ENCODE data around the gene WIPF2. TPM values are rescaled to one million over a fixed set of nuclear protein-coding genes. Genes with fewer than 3 reads are reported as not detected.
"Not testable (repeated sequence)": the region's sequence is repeated elsewhere in the genome, so short reads cannot be mapped to it uniquely, and the experiment has no call there.

Gene WIPF2
- total and polyA plus RNA-seq, 2 experiments from 2014 or later: 7.1 to 21.8 TPM

DNA sequence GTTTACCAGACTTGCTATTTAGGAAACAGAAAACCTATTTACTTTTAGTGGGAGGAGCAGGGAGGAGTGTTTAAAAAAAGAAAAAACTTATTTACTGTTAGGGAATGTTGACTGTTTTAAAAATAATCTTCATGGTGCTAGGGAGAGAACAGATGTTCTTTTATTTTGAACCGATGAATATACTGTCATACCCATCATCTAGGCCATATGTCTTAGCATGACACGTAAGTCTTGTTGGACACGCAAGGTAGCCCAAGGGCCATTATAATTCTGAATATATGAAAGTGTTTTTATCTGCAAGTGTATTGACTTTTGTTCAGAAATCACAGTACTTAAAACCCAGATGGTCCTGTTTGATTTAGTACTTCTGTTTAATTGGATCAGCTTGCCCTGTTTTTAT lies 11.6 kb downstream of the WIPF2 start:
- DNase-seq (ENCODE audit: low read depth in 1 of 2, low spot score in 1 of 2): no peak
- H3K4me3 ChIP-seq: no peak overlapping the region
- H3K9me3 ChIP-seq (ENCODE audit: low read depth): no peaks in the 10 kb centered on the region
- H3K27me3 ChIP-seq: no peaks in the 10 kb centered on the region
- H3K27ac ChIP-seq: no peak overlapping the region
- no peak for TF ChIP-seq CTCF (IDR thresholded peaks at IDR 0.05; ENCODE audit: low read depth, low read length)
- H3K4me1 ChIP-seq (ENCODE audit: low read depth): no peaks in the 10 kb centered on the region
- H3K36me3 ChIP-seq: peaks cover 3% of the 10 kb centered on the region

GRCh38 chr17:40231928-40232327 lies 12.8 kb downstream of the WIPF2 start:
- not testable (repeated sequence) for H3K27me3 ChIP-seq; H3K4me1 ChIP-seq (ENCODE audit: low read depth); H3K27ac ChIP-seq; H3K9me3 ChIP-seq (ENCODE audit: low read depth); DNase-seq (ENCODE audit: low read depth in 1 of 2, low spot score in 1 of 2); H3K36me3 ChIP-seq; H3K4me3 ChIP-seq

DNA sequence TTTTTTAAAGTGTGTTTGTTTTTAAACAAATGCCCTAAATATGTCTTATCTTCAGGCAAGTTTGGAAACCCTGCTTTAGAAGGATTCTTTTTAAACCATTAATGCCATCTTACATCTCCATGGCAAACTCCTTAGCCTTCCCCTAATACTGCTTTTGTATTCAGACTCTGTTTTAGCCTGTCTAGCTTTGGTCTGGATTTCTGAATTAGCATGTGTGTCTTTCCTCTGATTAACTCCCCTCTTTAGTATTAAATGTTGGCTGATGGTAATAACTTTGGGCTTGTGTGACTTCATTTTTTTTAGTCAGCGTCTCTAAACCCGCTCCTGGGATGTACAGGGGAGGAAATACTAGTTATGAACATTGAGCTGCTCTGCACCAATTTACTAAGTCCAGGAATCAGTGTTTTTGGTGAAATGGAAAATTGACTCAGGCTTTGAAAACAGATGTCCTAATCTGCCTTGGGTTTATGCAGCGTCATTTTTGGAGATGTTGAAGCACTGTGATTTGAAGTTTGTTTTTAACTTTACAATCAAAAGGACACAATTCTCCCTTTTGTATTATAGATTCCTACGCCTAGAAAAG lies 22.2 kb downstream of the WIPF2 start:
- no peak for TF ChIP-seq CTCF (IDR thresholded peaks at IDR 0.05; ENCODE audit: low read depth, low read length)
- Histone ChIP-seq H3K9me3 (ENCODE audit: low read depth) (no peaks in the 10 kb centered on the region), H3K4me3 (no peak overlapping the region), H3K27me3 (no peaks in the 10 kb centered on the region), H3K27ac (peak overlapping the region; percentile 39), H3K36me3 (no peaks in the 10 kb centered on the region), H3K4me1 (ENCODE audit: low read depth) (no peaks in the 10 kb centered on the region)
- no peak for DNase-seq (ENCODE audit: low read depth in 1 of 2, low spot score in 1 of 2)

DNA sequence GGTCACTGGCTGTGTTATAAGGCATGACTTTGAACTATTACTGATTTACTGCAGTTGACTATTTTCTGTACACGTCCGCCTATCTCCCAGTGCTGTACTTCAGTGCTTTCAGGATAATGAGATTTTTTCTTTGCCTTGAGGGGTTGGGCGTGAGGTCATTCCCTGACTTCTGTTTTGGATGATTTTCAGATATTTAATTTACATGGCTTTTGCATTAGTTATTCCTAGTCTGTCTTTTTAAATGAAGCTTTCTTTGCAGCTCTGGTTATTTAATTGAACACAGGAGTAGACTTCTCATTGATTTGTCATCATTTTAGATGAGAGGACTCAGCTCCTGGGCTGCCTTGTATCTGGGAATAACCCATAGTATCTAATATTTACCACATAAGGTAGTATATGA lies 23.7 kb downstream of the WIPF2 start:
- Histone ChIP-seq H3K27ac (no peak overlapping the region), H3K36me3 (no peaks in the 10 kb centered on the region), H3K4me3 (no peak overlapping the region), H3K27me3 (no peaks in the 10 kb centered on the region), H3K9me3 (ENCODE audit: low read depth) (no peaks in the 10 kb centered on the region), H3K4me1 (ENCODE audit: low read depth) (no peaks in the 10 kb centered on the region)
- no peak for TF ChIP-seq CTCF (IDR thresholded peaks at IDR 0.05; ENCODE audit: low read depth, low read length)
- no peak for DNase-seq (ENCODE audit: low read depth in 1 of 2, low spot score in 1 of 2)

- TF ChIP-seq CTCF (IDR thresholded peaks at IDR 0.05; ENCODE audit: low read depth, low read length): no peak
- Histone ChIP-seq H3K36me3 (no peaks in the 10 kb centered on the region), H3K9me3 (ENCODE audit: low read depth) (no peaks in the 10 kb centered on the region), H3K27ac (no peak overlapping the region), H3K27me3 (no peaks in the 10 kb centered on the region), H3K4me1 (ENCODE audit: low read depth) (peaks cover 5% of the 10 kb centered on the region), H3K4me3 (no peak overlapping the region)
- DNase-seq (ENCODE audit: low read depth in 1 of 2, low spot score in 1 of 2): no peak
Measured at GRCh38 chr17:40243761-40244160, 24.7 kb downstream of the WIPF2 start.

GRCh38 chr17:40244255-40244654 lies 25.2 kb downstream of the WIPF2 start:
- Histone ChIP-seq H3K27ac (no peak overlapping the region), H3K27me3 (no peaks in the 10 kb centered on the region), H3K4me3 (no peak overlapping the region), H3K9me3 (ENCODE audit: low read depth) (no peaks in the 10 kb centered on the region), H3K36me3 (no peaks in the 10 kb centered on the region), H3K4me1 (ENCODE audit: low read depth) (peaks cover 6% of the 10 kb centered on the region)
- DNase-seq (ENCODE audit: low read depth in 1 of 2, low spot score in 1 of 2): no peak
- TF ChIP-seq CTCF (IDR thresholded peaks at IDR 0.05; ENCODE audit: low read depth, low read length): no peak
